HepG2 (cell line): ENCODE data around the gene NABP2. TPM values are rescaled to one million over a fixed set of nuclear protein-coding genes. Genes with fewer than 3 reads are reported as not detected.

Experiments
- CC2D1A ChIP-seq: sonication (generic); formaldehyde crosslinking; IDR thresholded peaks from 2 replicates; pipeline ENCODE4 v1.8.1; 2023; ENCODE audit warnings: mild to moderate bottlenecking, missing genetic modification reagents
- CCDC6 ChIP-seq: sonication (generic); formaldehyde crosslinking; IDR thresholded peaks from 2 replicates; pipeline ENCODE4 v1.8.1; 2022; ENCODE audit warnings: mild to moderate bottlenecking, missing genetic modification reagents, moderate library complexity
- CREM ChIP-seq, 2 experiments: sonication (generic) in 1 of 2; formaldehyde crosslinking in 1 of 2; IDR thresholded peaks; 2 replicates each; pipeline versions ENCODE4 v1.4.0 to v1.6.1; 2016 to 2020; ENCODE audit warnings: antibody characterized with exemption in 1 of 2, mild to moderate bottlenecking in 1 of 2, missing genetic modification reagents in 1 of 2
- FOXA3 ChIP-seq: IDR thresholded peaks from 2 replicates; pipeline ENCODE4 v1.6.1; 2016; ENCODE audit warnings: missing genetic modification reagents, missing compliant biosample characterization
- FOXM1 ChIP-seq: sonication (generic); formaldehyde crosslinking; IDR thresholded peaks from 2 replicates; pipeline ENCODE4 v1.5.0; 2020; ENCODE audit warnings: missing genetic modification reagents
- HCFC1 ChIP-seq: fragments of 150-350 bp; IDR thresholded peaks from 2 replicates; pipeline ENCODE4 v1.6.1; 2014; ENCODE audit warnings: low read depth, low read length
- HMG20B ChIP-seq: conservative IDR thresholded peaks from 2 replicates; pipeline ENCODE4 v1.6.1; 2016; ENCODE audit warnings: missing genetic modification reagents, missing compliant biosample characterization
- HOXA3 ChIP-seq: sonication (generic); formaldehyde crosslinking; IDR thresholded peaks from 2 replicates; pipeline ENCODE4 v1.5.0; 2020; ENCODE audit warnings: missing genetic modification reagents
- KAT2B ChIP-seq: fragments of 150-350 bp; IDR thresholded peaks from 2 replicates; pipeline ENCODE4 v1.6.1; 2014; ENCODE audit warnings: low read depth, low read length, borderline replicate concordance
- KLF13 ChIP-seq: sonication (generic); formaldehyde crosslinking; IDR thresholded peaks from 2 replicates; pipeline ENCODE4 v1.4.0; 2020; ENCODE audit warnings: mild to moderate bottlenecking, missing genetic modification reagents
- KMT2A ChIP-seq: sonication (generic); formaldehyde crosslinking; IDR thresholded peaks from 2 replicates; pipeline ENCODE4 v1.4.0; 2020; ENCODE audit warnings: missing genetic modification reagents
- SALL1 ChIP-seq: sonication (generic); formaldehyde crosslinking; IDR thresholded peaks from 2 replicates; pipeline ENCODE4 v1.8.0; 2022; ENCODE audit warnings: mild to moderate bottlenecking, missing genetic modification reagents
- STAT5B ChIP-seq: sonication (generic); formaldehyde crosslinking; IDR thresholded peaks from 2 replicates; pipeline ENCODE4 v1.4.0; 2020; ENCODE audit warnings: missing genetic modification reagents
- THAP7 ChIP-seq: sonication (generic); formaldehyde crosslinking; IDR thresholded peaks from 2 replicates; pipeline ENCODE4 v1.8.1; 2023; ENCODE audit warnings: mild to moderate bottlenecking, missing genetic modification reagents
- ZNF12 ChIP-seq: sonication (generic); formaldehyde crosslinking; IDR thresholded peaks from 2 replicates; pipeline ENCODE4 v1.5.0; 2020; ENCODE audit warnings: missing genetic modification reagents
- ZNF746 ChIP-seq: sonication (generic); formaldehyde crosslinking; IDR thresholded peaks from 2 replicates; pipeline ENCODE4 v1.8.0; 2022; ENCODE audit warnings: mild to moderate bottlenecking, missing genetic modification reagents
- polyA plus RNA-seq, 8 experiments: library from polyadenylated mRNA; depleted of rRNA in 3 of 8; stranded (reverse) in 7 of 8; unstranded in 1 of 8; fragments of >200 nt; fragmentation: Illumina TruSeq in 4 of 8; extraction: Trizol in 4 of 8; gene quantifications; 2 replicates each; pipeline versions ENCODE4 v1.2.1 to v1.2.3, GENCODE V29; 2011 to 2016; ENCODE audit warnings: low read depth in 4 of 8, missing spikeins in 1 of 8, mixed read lengths in 1 of 8; ENCODE audit not compliant: insufficient read depth in 1 of 8
- total RNA-seq, 5 experiments: library from RNA; depleted of rRNA; stranded (reverse); fragments of >200 nt; fragmentation: Illumina TruSeq; extraction: Trizol; gene quantifications; 2 replicates each; pipeline ENCODE4 v1.2.3, GENCODE V29; 2016; ENCODE audit warnings: low read depth in 1 of 5
- TF ChIP-seq, protein P1 (sequence below): sonication (generic); formaldehyde crosslinking; IDR thresholded peaks from 2 replicates; pipeline ENCODE4 v1.9.0; 2022; ENCODE audit warnings: missing genetic modification reagents, mild to moderate bottlenecking, borderline replicate concordance
- TF ChIP-seq, protein P2 (sequence below): sonication (generic); formaldehyde crosslinking; IDR thresholded peaks from 2 replicates; pipeline ENCODE4 v1.4.0; 2020; ENCODE audit warnings: mild to moderate bottlenecking, missing genetic modification reagents
- TF ChIP-seq, protein P3 (sequence below): IDR thresholded peaks from 2 replicates; pipeline ENCODE4 v1.6.1; 2016; ENCODE audit warnings: missing compliant biosample characterization, missing genetic modification reagents, borderline replicate concordance
- TF ChIP-seq, protein P4 (sequence below): sonication (generic); formaldehyde crosslinking; conservative IDR thresholded peaks from 2 replicates; pipeline ENCODE4 v1.8.0; 2022; ENCODE audit warnings: low read depth, missing genetic modification reagents
- TF ChIP-seq, protein P5 (sequence below): sonication (generic); formaldehyde crosslinking; IDR thresholded peaks from 2 replicates; pipeline ENCODE4 v1.4.0; 2020; ENCODE audit warnings: low read depth, missing genetic modification reagents

The NABP2 gene
- total and polyA plus RNA-seq, 2 of the 13 experiments (the other 11 are each of a cell fraction or from before 2014, with no cell fraction given), result 33.2 to 35.5 TPM

GRCh38 chr12:56230432-56231183 lies 6.5 kb downstream of the NABP2 start (continued):
- TF ChIP-seq, protein P1, sequence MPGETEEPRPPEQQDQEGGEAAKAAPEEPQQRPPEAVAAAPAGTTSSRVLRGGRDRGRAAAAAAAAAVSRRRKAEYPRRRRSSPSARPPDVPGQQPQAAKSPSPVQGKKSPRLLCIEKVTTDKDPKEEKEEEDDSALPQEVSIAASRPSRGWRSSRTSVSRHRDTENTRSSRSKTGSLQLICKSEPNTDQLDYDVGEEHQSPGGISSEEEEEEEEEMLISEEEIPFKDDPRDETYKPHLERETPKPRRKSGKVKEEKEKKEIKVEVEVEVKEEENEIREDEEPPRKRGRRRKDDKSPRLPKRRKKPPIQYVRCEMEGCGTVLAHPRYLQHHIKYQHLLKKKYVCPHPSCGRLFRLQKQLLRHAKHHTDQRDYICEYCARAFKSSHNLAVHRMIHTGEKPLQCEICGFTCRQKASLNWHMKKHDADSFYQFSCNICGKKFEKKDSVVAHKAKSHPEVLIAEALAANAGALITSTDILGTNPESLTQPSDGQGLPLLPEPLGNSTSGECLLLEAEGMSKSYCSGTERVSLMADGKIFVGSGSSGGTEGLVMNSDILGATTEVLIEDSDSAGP (CRISPR knock-in tag), result no peak
- TF ChIP-seq, protein P2, sequence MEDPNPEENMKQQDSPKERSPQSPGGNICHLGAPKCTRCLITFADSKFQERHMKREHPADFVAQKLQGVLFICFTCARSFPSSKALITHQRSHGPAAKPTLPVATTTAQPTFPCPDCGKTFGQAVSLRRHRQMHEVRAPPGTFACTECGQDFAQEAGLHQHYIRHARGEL (CRISPR knock-in tag), result no peak
- TF ChIP-seq CC2D1A (CRISPR knock-in tag) (no peak), HOXA3 (CRISPR knock-in tag) (peak; percentile 71; the same call in 1 of the 2 replicates), SALL1 (no peak), STAT5B (CRISPR knock-in tag) (no peak), ZNF12 (CRISPR knock-in tag) (no peak), CREM (IDR thresholded peaks at IDR 0.05) (peak; percentile 62; the same call in 1 of the 2 replicates), CREM (CRISPR knock-in tag; IDR thresholded peaks at IDR 0.05) (no peak), FOXM1 (CRISPR knock-in tag) (no peak), HMG20B (CRISPR knock-in tag) (peak; percentile 55; the same call in 1 of the 2 replicates), THAP7 (CRISPR knock-in tag) (no peak), ZNF746 (CRISPR knock-in tag) (no peak), HCFC1 (no peak), KMT2A (peak; percentile 17; the same call in 1 of the 2 replicates), CCDC6 (CRISPR knock-in tag) (peak; percentile 68; the same call in 1 of the 2 replicates), KLF13 (no peak), KAT2B (no peak), FOXA3 (CRISPR knock-in tag) (no peak; the same call in 1 of the 2 replicates)
- TF ChIP-seq, protein P3, sequence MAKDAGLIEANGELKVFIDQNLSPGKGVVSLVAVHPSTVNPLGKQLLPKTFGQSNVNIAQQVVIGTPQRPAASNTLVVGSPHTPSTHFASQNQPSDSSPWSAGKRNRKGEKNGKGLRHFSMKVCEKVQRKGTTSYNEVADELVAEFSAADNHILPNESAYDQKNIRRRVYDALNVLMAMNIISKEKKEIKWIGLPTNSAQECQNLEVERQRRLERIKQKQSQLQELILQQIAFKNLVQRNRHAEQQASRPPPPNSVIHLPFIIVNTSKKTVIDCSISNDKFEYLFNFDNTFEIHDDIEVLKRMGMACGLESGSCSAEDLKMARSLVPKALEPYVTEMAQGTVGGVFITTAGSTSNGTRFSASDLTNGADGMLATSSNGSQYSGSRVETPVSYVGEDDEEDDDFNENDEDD (CRISPR knock-in tag), result peak; percentile 41; the same call in 1 of the 2 replicates
- TF ChIP-seq, protein P4, sequence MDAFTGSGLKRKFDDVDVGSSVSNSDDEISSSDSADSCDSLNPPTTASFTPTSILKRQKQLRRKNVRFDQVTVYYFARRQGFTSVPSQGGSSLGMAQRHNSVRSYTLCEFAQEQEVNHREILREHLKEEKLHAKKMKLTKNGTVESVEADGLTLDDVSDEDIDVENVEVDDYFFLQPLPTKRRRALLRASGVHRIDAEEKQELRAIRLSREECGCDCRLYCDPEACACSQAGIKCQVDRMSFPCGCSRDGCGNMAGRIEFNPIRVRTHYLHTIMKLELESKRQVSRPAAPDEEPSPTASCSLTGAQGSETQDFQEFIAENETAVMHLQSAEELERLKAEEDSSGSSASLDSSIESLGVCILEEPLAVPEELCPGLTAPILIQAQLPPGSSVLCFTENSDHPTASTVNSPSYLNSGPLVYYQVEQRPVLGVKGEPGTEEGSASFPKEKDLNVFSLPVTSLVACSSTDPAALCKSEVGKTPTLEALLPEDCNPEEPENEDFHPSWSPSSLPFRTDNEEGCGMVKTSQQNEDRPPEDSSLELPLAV, result no peak
- TF ChIP-seq, protein P5, sequence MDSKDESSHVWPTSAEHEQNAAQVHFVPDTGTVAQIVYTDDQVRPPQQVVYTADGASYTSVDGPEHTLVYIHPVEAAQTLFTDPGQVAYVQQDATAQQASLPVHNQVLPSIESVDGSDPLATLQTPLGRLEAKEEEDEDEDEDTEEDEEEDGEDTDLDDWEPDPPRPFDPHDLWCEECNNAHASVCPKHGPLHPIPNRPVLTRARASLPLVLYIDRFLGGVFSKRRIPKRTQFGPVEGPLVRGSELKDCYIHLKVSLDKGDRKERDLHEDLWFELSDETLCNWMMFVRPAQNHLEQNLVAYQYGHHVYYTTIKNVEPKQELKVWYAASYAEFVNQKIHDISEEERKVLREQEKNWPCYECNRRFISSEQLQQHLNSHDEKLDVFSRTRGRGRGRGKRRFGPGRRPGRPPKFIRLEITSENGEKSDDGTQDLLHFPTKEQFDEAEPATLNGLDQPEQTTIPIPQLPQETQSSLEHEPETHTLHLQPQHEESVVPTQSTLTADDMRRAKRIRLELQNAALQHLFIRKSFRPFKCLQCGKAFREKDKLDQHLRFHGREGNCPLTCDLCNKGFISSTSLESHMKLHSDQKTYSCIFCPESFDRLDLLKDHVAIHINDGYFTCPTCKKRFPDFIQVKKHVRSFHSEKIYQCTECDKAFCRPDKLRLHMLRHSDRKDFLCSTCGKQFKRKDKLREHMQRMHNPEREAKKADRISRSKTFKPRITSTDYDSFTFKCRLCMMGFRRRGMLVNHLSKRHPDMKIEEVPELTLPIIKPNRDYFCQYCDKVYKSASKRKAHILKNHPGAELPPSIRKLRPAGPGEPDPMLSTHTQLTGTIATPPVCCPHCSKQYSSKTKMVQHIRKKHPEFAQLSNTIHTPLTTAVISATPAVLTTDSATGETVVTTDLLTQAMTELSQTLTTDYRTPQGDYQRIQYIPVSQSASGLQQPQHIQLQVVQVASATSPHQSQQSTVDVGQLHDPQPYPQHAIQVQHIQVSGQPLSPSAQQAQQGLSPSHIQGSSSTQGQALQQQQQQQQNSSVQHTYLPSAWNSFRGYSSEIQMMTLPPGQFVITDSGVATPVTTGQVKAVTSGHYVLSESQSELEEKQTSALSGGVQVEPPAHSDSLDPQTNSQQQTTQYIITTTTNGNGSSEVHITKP (CRISPR knock-in tag), result no peak
